GM08714 (cell line): ENCODE results near the gene KIF18A.
"Not testable (repeated sequence)": the region's sequence is repeated elsewhere in the genome, so short reads cannot be mapped to it uniquely, and the experiment has no call there.

Source experiments
- H3K4me3 ChIP-seq: fragments of 200-500 bp; sonication (Bioruptor generic); 2 replicates; pipeline ENCODE4 v1.5.1; 2014; ENCODE audit warnings: mild to moderate bottlenecking, low read length, inconsistent platforms
- ZNF274 ChIP-seq: IDR thresholded peaks from 2 replicates; pipeline ENCODE4 v1.6.1; 2012; ENCODE audit warnings: mild to moderate bottlenecking, low read depth, low read length

Gene KIF18A

DNA sequence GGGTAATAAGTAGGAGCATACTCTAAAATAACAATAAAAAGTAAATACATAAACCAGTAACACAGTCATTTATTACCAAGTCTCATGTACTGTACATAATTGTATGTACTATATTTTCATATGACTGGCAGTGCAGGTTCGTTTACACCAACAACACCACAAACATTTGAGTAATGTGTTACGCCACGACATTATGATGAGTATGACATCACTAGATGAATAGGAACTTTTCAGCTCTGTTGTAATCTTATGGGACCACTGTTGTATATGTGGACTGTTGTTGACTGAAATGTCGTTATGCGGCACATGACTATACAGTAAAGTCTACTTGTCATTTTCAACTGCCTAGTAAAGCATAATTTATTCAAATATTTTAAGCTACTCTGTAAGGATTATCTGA lies 18.6 kb downstream of the KIF18A start:
- no peak for TF ChIP-seq ZNF274

GRCh38 chr11:28087693-28088092 lies 20.3 kb downstream of the KIF18A start:
- not testable (repeated sequence) for H3K4me3 ChIP-seq

More for the DNA sequence above, 18.6 kb downstream of the KIF18A start:
- H3K4me3 ChIP-seq = no peak overlapping the region

DNA sequence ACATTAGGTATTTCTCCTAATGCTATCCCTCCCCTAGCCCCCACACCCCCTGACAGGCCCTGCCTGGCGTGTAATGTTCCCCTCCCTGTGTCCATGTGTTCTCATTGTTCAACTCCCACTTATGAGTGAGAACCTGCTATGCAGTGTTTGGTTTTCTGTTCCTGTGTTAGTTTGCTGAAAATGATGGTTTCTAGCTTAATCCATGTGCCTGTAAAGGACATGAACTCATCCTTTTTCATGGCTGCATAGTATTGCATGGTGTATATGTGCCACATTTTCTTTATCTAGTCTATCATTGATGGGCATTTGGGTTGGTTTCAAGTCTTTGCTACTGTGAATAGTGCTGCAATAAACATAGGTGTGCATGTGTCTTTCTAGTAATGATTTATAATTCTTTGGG lies 20.8 kb downstream of the KIF18A start:
- H3K4me3 ChIP-seq = not testable (repeated sequence)

DNA sequence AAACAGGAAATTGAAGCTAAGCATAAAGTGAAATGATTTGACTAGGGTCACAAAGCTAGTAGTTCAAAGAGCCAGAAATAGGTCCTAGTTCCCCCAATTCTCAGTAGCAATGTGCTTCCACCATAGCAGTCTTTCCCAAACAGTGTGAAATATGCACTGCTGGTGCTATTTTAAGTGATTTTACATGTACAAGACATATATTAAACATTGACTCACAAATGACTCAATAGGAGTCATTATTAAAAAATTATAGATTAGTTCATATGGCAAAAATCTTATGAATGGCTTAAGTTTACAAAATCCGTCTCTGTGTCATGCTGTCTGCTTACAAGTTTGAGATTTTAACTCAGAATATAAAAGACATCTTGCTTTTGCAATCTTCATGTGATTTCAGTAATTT lies 21.4 kb downstream of the KIF18A start:
- no peak overlapping the region for H3K4me3 ChIP-seq
- no peak for TF ChIP-seq ZNF274

DNA sequence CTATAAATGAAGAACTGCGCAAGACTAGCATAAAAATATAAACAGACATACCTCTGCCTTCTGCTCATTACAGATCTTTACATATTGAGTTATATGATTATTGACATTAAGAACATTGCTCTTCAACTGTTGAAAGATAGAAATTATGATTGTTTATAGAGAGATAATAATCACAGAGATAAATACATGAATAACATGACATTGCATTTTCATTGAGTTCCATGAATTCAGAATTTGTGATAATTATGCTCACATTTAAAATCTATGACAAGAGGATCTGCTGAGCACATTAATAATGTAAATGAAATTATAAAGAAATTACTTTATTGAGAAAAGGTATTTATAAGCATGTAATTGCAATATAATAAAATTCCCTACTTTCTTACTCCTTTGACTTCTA lies 24.8 kb downstream of the KIF18A start:
- no peak overlapping the region for H3K4me3 ChIP-seq
- TF ChIP-seq ZNF274 = no peak

- H3K4me3 ChIP-seq = no peak overlapping the region
- TF ChIP-seq ZNF274 = no peak
Measured at GRCh38 chr11:28077521-28077920, 30.4 kb downstream of the KIF18A start.

GRCh38 chr11:28072321-28072720 lies 35.6 kb downstream of the KIF18A start:
- H3K4me3 ChIP-seq = no peak overlapping the region
- no peak for TF ChIP-seq ZNF274

DNA sequence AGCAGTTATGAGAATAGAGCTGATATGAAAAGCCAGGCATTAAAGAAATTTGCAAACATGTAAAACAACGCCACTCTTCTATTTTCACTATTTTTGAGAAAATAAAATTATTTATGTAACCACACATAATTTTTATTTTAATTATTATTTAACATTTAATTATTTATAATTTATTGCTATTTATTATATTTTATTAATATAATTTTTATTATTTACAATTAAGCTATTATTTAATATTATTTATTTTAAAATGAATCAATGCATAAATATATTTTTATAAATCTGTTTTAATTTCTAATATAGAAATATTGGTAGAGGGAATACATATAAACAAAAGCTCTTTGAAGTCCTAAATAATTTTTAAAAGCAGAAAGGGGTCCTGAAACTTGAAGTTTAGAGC lies 36.7 kb downstream of the KIF18A start:
- no peak for TF ChIP-seq ZNF274
- H3K4me3 ChIP-seq = no peak overlapping the region

- no peak overlapping the region for H3K4me3 ChIP-seq
- TF ChIP-seq ZNF274 = no peak
Measured at GRCh38 chr11:28058333-28058732, 49.6 kb downstream of the KIF18A start.

DNA sequence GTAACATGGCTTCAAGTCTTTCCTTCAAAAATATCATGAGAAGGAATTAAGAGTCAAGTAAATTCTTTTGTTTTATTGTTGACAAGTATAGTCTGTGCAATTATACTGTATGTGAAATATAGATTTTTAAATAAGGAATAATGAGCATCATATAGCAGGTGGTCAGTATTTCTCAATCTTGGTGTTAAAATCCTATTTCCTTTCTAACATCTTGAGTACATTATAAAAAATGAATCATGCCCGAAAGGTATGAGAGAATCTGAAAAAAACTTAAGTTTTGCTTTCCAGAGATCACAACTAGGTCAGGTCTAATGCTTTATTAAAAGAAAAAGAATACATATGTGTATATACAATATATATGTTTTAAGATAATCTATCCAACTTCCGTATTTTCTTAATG lies 53.1 kb downstream of the KIF18A start:
- TF ChIP-seq ZNF274 = no peak
- H3K4me3 ChIP-seq = no peak overlapping the region

GRCh38 chr11:28049338-28050216 lies 58.4 kb downstream of the KIF18A start:
- no peak overlapping the region for H3K4me3 ChIP-seq
- TF ChIP-seq ZNF274 = no peak

- TF ChIP-seq ZNF274 = no peak
- H3K4me3 ChIP-seq = no peak overlapping the region
Measured at GRCh38 chr11:28048812-28049211, 59.1 kb downstream of the KIF18A start.

DNA sequence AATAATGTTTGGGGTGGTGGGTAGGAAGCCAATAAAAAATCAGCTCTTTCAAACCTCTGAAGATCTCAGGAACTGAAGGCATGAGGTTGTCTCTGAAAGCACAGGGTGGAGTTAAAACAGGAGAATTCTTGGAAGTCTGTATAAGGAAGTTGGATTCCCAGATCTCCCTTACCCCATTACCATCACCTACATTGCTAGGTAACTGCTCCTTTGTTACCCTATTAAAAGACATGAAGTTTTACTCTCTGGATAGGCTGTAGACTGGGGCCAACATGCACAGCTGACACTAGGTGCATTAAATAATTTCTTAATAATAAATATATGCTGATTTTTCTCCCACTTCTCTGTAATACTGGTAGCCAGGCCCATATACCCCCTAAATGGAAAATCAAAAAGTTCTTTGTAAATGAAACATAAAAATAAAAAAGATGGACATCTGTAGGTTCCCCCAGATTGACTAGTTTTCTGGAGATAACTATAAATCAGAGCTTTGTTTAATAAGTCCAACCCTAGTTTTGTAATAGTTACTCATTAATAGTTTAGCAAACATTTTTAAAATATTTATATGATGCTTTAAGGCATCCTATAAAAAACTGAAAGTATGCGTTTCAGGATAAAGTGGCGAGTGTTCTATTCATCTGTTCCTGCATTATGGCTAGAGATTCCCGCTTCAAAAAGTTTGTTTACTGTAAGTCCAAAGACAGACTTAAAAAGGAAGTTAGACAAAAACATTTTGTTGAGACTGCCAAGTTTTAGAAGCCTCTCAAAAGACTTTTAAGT lies 63.8 kb downstream of the KIF18A start:
- no peak overlapping the region for H3K4me3 ChIP-seq
- TF ChIP-seq ZNF274 = no peak

GRCh38 chr11:28040384-28040783 lies 67.6 kb downstream of the KIF18A start:
- no peak for TF ChIP-seq ZNF274

GRCh38 chr11:28038775-28039174 lies 69.2 kb downstream of the KIF18A start:
- no peak overlapping the region for H3K4me3 ChIP-seq
- TF ChIP-seq ZNF274 = no peak

More at GRCh38 chr11:28040384-28040783, 67.6 kb downstream of the KIF18A start:
- H3K4me3 ChIP-seq = no peak overlapping the region
